K562 (cell line): Measurements from ENCODE around the gene DAO. TPM values are rescaled to one million over a fixed set of nuclear protein-coding genes. Genes with fewer than 3 reads are reported as not detected.
A peak's percentile ranks its signal among the peaks of the same experiment; 100 is the strongest.

Source experiments
- BCOR ChIP-seq: fragments of 450-650 bp; IDR thresholded peaks from 2 replicates; pipeline ENCODE4 v1.6.1; 2016
- BRD9 ChIP-seq: fragments of 450-650 bp; IDR thresholded peaks from 2 replicates; pipeline ENCODE4 v1.6.1; 2018; ENCODE audit warnings: low read depth; ENCODE audit not compliant: partially characterized antibody
- ETV5 ChIP-seq: sonication (generic); formaldehyde crosslinking; IDR thresholded peaks from 2 replicates; pipeline ENCODE4 v1.4.0; 2020; ENCODE audit warnings: low read depth, mild to moderate bottlenecking, missing genetic modification reagents
- IFI16 ChIP-seq: fragments of 250-450 bp; sonication (Bioruptor Pico); IDR thresholded peaks from 2 replicates; pipeline ENCODE4 v2.1.2; 2022; ENCODE audit warnings: mild to moderate bottlenecking, inconsistent platforms
- IRF9 ChIP-seq: fragments of 450-650 bp; IDR thresholded peaks from 2 replicates; pipeline ENCODE4 v1.6.1; 2016; ENCODE audit warnings: missing biosample characterization, missing genetic modification characterization
- LARP7 ChIP-seq: fragments of 450-650 bp; IDR thresholded peaks from 2 replicates; pipeline ENCODE4 v1.6.1; 2016
- MTA1 ChIP-seq: fragments of 450-650 bp; IDR thresholded peaks from 2 replicates; pipeline ENCODE4 v1.6.1; 2017; ENCODE audit warnings: borderline replicate concordance
- MYC ChIP-seq, 2 experiments: fragments of 250-450 bp in 1 of 2; sonication (Bioruptor Pico) in 1 of 2; IDR thresholded peaks; 2 replicates each; pipeline versions ENCODE4 v1.5.1 to v1.6.1; 2012 to 2021; ENCODE audit warnings: low read depth in 2 of 2, borderline replicate concordance in 1 of 2, improper control_type of control experiment in 1 of 2, low read length in 1 of 2, mild to moderate bottlenecking in 1 of 2, moderate library complexity in 1 of 2
- MYNN ChIP-seq, 2 experiments: sonication (generic); formaldehyde crosslinking in 1 of 2; IDR thresholded peaks; 2 replicates each; pipeline versions ENCODE4 v1.5.0 to v1.6.1; 2016 to 2020; ENCODE audit warnings: antibody characterized with exemption in 1 of 2, missing genetic modification reagents in 1 of 2
- POLR2A ChIP-seq: fragments of 450-650 bp; conservative IDR thresholded peaks from 2 replicates; pipeline ENCODE4 v1.6.1; 2016
- SNRNP70 ChIP-seq: fragments of 200-400 bp; formaldehyde crosslinking; optimal IDR thresholded peaks from 2 replicates; pipeline ENCODE3; 2017; ENCODE audit warnings: low read depth, low read length
- TCFL5 ChIP-seq: fragments of 250-450 bp; sonication (Bioruptor Pico); conservative IDR thresholded peaks from 2 replicates; pipeline ENCODE4 v1.6.1; 2021; ENCODE audit warnings: mild to moderate bottlenecking, moderate library complexity, matching md5 sums
- XRCC5 ChIP-seq: fragments of 200-400 bp; formaldehyde crosslinking; IDR thresholded peaks from 2 replicates; pipeline ENCODE4 v1.6.1; 2017; ENCODE audit warnings: low read depth, mild to moderate bottlenecking, low read length
- ZNF24 ChIP-seq: fragments of 450-650 bp; IDR thresholded peaks from 2 replicates; pipeline ENCODE4 v1.6.1; 2016
- ZNF436 ChIP-seq: fragments of 250-450, 450-650 bp; sonication (Bioruptor Pico); formaldehyde crosslinking; IDR thresholded peaks from 2 replicates; pipeline ENCODE4 v1.7.0; 2020; ENCODE audit warnings: mild to moderate bottlenecking
- ZNF766 ChIP-seq: fragments of 200-800 bp; sonication (Bioruptor generic); conservative IDR thresholded peaks from 2 replicates; pipeline ENCODE4 v1.6.1; 2016; ENCODE audit warnings: missing genetic modification characterization, missing compliant biosample characterization
- ZSCAN29 ChIP-seq: fragments of 450-650 bp; IDR thresholded peaks from 2 replicates; pipeline ENCODE4 v1.6.1; 2017
- polyA plus RNA-seq, 8 experiments: library from polyadenylated mRNA; depleted of rRNA in 4 of 8; stranded (reverse) in 5 of 8; unstranded in 3 of 8; fragments of >200 nt; fragmentation: Nextera tagmentation in 2 of 8; fragmentation: Illumina TruSeq in 1 of 8; extraction: Ambion mirVana in 2 of 8; extraction: Trizol in 1 of 8; gene quantifications; 2 replicates each; pipeline versions ENCODE4 v1.2.1 to v1.2.3, GENCODE V29; 2011 to 2014; ENCODE audit warnings: inconsistent platforms in 1 of 8, missing spikeins in 1 of 8
- total RNA-seq, 7 experiments: library from RNA; depleted of rRNA in 6 of 7; stranded (reverse); fragments of >200 nt in 6 of 7; fragmentation: Illumina TruSeq in 2 of 7; extraction: Trizol in 2 of 7; gene quantifications; 2 replicates each; pipeline versions ENCODE4 v1.2.1 to v1.2.3, GENCODE V29; 2011 to 2021; ENCODE audit warnings: low replicate concordance in 1 of 7
- TF ChIP-seq, protein P1 (sequence below): sonication (generic); formaldehyde crosslinking; IDR thresholded peaks from 2 replicates; pipeline ENCODE4 v1.8.0; 2022; ENCODE audit warnings: mild to moderate bottlenecking, missing genetic modification reagents
- TF ChIP-seq, protein P2 (sequence below): fragments of 450-650 bp; formaldehyde crosslinking; IDR thresholded peaks from 2 replicates; pipeline ENCODE4 v1.4.0; 2022; ENCODE audit warnings: missing genetic modification characterization
- TF ChIP-seq, protein P3 (sequence below): fragments of 450-650 bp; formaldehyde crosslinking; IDR thresholded peaks from 2 replicates; pipeline ENCODE4 v1.4.0; 2020; ENCODE audit warnings: mild to moderate bottlenecking, moderate library complexity
- TF ChIP-seq, protein P4 (sequence below): fragments of 250-450 bp; sonication (Bioruptor Pico); IDR thresholded peaks from 2 replicates; pipeline ENCODE4 v1.4.0; 2020; ENCODE audit warnings: mild to moderate bottlenecking, moderate library complexity

DAO gene
- total and polyA plus RNA-seq, 9 of the 15 experiments (the other 6 are each of a cell fraction or from before 2014, with no cell fraction given), result not detected

DNA sequence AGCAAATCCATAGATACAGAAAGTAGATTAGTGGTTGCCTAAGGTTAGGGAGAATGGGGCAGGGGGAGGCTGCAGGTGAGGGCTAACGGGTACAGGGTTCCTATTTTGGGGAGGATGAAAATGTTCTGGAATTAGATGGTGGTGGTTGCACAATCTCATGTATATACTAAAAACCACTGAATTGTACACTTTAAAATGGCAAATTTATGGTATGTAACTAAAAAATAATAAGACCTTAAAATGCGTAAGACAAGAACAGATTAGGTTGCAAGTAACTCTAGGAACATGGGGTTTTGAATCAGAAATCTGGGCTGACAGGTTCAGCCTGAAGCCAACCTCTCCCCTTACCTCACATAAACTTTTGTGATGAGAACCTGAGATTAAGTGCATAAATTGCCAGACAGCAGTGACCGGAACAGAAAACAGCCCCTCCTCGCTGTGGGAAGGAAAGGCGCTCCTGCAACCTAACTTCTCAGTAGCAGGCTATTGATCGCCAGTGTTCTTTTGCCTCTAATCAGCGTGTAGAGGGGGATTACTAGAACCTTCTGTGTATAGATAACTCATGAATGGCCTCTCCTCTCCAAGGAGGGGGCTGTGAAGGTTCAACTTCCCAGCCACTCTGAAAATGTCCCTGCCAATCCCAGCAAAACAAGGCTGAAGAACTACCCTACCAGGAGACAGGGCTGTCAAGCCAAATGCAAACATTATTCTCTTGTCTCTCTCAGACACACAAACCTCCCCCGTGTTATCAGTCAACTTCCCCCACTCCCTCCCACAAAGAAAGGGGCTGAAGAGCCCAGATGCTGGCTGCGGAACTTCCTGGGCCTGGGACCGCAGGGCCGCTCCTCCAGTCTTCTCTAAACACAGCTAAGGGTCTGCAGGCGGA lies 24.4 kb upstream of the DAO start (continued):
- 0 out of 2 replicates have a peak, but pooled peaks have one; percentile 65 for TF ChIP-seq ZNF766 (CRISPR knock-in tag)
- no peak for TF ChIP-seq IRF9 (tag)
- TF ChIP-seq IFI16 (CRISPR knock-in tag), result no peak
- no peak; the same call in none of the 2 replicates for TF ChIP-seq MTA1
- no peak for TF ChIP-seq BRD9
- TF ChIP-seq, protein P1, sequence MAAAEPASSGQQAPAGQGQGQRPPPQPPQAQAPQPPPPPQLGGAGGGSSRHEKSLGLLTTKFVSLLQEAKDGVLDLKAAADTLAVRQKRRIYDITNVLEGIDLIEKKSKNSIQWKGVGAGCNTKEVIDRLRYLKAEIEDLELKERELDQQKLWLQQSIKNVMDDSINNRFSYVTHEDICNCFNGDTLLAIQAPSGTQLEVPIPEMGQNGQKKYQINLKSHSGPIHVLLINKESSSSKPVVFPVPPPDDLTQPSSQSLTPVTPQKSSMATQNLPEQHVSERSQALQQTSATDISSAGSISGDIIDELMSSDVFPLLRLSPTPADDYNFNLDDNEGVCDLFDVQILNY (CRISPR knock-in tag), result no peak
- no peak for TF ChIP-seq ZSCAN29
- TF ChIP-seq ZNF436 (CRISPR knock-in tag), result no peak
- peak; percentile 96 for TF ChIP-seq ETV5 (CRISPR knock-in tag)
- TF ChIP-seq, protein P2, sequence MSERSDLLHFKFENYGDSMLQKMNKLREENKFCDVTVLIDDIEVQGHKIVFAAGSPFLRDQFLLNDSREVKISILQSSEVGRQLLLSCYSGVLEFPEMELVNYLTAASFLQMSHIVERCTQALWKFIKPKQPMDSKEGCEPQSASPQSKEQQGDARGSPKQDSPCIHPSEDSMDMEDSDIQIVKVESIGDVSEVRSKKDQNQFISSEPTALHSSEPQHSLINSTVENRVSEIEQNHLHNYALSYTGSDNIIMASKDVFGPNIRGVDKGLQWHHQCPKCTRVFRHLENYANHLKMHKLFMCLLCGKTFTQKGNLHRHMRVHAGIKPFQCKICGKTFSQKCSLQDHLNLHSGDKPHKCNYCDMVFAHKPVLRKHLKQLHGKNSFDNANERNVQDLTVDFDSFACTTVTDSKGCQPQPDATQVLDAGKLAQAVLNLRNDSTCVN (CRISPR knock-in tag), result no peak
- TF ChIP-seq LARP7, result no peak
- TF ChIP-seq POLR2A, result no peak
- TF ChIP-seq ZNF24, result no peak
- peak; percentile 97 for TF ChIP-seq BCOR
- no peak for TF ChIP-seq XRCC5
- TF ChIP-seq MYC (IDR thresholded peaks at IDR 0.05; ENCODE audit: low read depth, low read length), result peak; percentile 49; the same call in 1 of the 2 replicates
- no peak for TF ChIP-seq MYC (CRISPR knock-in tag; IDR thresholded peaks at IDR 0.05; ENCODE audit: borderline replicate concordance, low read depth)
- TF ChIP-seq, protein P3, sequence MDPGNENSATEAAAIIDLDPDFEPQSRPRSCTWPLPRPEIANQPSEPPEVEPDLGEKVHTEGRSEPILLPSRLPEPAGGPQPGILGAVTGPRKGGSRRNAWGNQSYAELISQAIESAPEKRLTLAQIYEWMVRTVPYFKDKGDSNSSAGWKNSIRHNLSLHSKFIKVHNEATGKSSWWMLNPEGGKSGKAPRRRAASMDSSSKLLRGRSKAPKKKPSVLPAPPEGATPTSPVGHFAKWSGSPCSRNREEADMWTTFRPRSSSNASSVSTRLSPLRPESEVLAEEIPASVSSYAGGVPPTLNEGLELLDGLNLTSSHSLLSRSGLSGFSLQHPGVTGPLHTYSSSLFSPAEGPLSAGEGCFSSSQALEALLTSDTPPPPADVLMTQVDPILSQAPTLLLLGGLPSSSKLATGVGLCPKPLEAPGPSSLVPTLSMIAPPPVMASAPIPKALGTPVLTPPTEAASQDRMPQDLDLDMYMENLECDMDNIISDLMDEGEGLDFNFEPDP (CRISPR knock-in tag), result no peak
- 0 out of 2 replicates have a peak, but pooled peaks have one; percentile 47 for TF ChIP-seq MYNN (IDR thresholded peaks at IDR 0.05)
- TF ChIP-seq MYNN (CRISPR knock-in tag; IDR thresholded peaks at IDR 0.05), result no peak
- no peak for TF ChIP-seq TCFL5
- TF ChIP-seq, protein P4, sequence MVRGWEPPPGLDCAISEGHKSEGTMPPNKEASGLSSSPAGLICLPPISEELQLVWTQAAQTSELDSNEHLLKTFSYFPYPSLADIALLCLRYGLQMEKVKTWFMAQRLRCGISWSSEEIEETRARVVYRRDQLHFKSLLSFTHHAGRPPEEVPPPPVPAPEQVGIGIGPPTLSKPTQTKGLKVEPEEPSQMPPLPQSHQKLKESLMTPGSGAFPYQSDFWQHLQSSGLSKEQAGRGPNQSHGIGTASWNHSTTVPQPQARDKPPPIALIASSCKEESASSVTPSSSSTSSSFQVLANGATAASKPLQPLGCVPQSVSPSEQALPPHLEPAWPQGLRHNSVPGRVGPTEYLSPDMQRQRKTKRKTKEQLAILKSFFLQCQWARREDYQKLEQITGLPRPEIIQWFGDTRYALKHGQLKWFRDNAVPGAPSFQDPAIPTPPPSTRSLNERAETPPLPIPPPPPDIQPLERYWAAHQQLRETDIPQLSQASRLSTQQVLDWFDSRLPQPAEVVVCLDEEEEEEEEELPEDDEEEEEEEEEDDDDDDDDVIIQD (CRISPR knock-in tag), result no peak
- no peak for TF ChIP-seq SNRNP70
